SK-N-SH (cell line): ENCODE results near the gene ZNF507. TPM values are rescaled to one million over a fixed set of nuclear protein-coding genes. Genes with fewer than 3 reads are reported as not detected.

ENCODE experiments used
- CTCF ChIA-PET: fragments of 300-600, 350-600 bp; formaldehyde crosslinking; extraction: SDS; loops from one replicate; lab custom pipeline; 2021; lab: Yijun Ruan, JAX
- POLR2A ChIA-PET: fragments of 350-600 bp; sonication (Branson Sonifier 250); formaldehyde crosslinking; extraction: SDS; loops from one replicate; lab custom pipeline; 2020; ENCODE audit warnings: antibody characterized with exemption, inconsistent platforms; lab: Yijun Ruan, JAX
- DNase-seq: peaks from one replicate; pipeline ENCODE4 v3.0.0; 2012
- H2AFZ ChIP-seq: fragments of 200-600 bp; sonication (generic); 2 replicates; pipeline ENCODE4 v1.8.1; 2016; ENCODE audit warnings: antibody characterized with exemption, mild to moderate bottlenecking, low read depth
- H3F3A ChIP-seq: fragments of 200-600 bp; sonication (generic); replicated peaks from 2 replicates; pipeline ENCODE3; 2016; ENCODE audit warnings: antibody characterized with exemption, mild to moderate bottlenecking; ENCODE audit not compliant: insufficient read depth
- H3K27ac ChIP-seq, 2 experiments: fragments of 200-500 bp in 1 of 2; fragments of 200-600 bp in 1 of 2; sonication (Bioruptor generic) in 1 of 2; sonication (generic), shearing (Covaris generic) in 1 of 2; 2 replicates each; pipeline versions ENCODE4 v1.5.1 to v1.6.1; 2014 to 2016; ENCODE audit warnings: low read depth in 2 of 2, inconsistent platforms in 1 of 2, low read length in 1 of 2, mild to moderate bottlenecking in 1 of 2, mixed read lengths in 1 of 2
- H3K27me3 ChIP-seq: fragments of 200-600 bp; sonication (generic), shearing (Covaris generic); 2 replicates; pipeline ENCODE4 v1.6.1; 2016; ENCODE audit warnings: mixed run types; ENCODE audit not compliant: insufficient read depth
- H3K36me3 ChIP-seq, 2 experiments: fragments of 200-500 bp in 1 of 2; fragments of 200-600 bp in 1 of 2; sonication (Bioruptor generic) in 1 of 2; sonication (generic) in 1 of 2; replicated peaks in 1 of 2; 2 replicates each; pipeline versions ENCODE3 to v1.5.1; 2014 to 2016; ENCODE audit warnings: low read length in 1 of 2, mild to moderate bottlenecking in 1 of 2; ENCODE audit not compliant: insufficient read depth in 2 of 2, control insufficient read depth in 1 of 2
- H3K4me1 ChIP-seq, 2 experiments: fragments of 200-500 bp in 1 of 2; fragments of 200-600 bp in 1 of 2; sonication (Bioruptor generic) in 1 of 2; sonication (generic), shearing (Covaris generic) in 1 of 2; 2 replicates each; pipeline versions ENCODE4 v1.5.1 to v1.6.1; 2014 to 2016; ENCODE audit warnings: low read depth in 1 of 2, low read length in 1 of 2, mixed run types in 1 of 2; ENCODE audit not compliant: insufficient read depth in 2 of 2, control insufficient read depth in 1 of 2
- H3K4me2 ChIP-seq: fragments of 200-600 bp; sonication (generic), shearing (Covaris generic); 2 replicates; pipeline ENCODE4 v1.6.1; 2017; ENCODE audit warnings: mixed run types
- H3K4me3 ChIP-seq, 2 experiments: fragments of 200-500 bp in 1 of 2; fragments of 200-600 bp in 1 of 2; sonication (Bioruptor generic) in 1 of 2; sonication (generic), shearing (Covaris generic) in 1 of 2; 2 replicates each; pipeline versions ENCODE4 v1.5.1 to v1.8.1; 2014 to 2016; ENCODE audit warnings: low read depth in 2 of 2, inconsistent platforms in 1 of 2, low read length in 1 of 2, mild to moderate bottlenecking in 1 of 2, mixed read lengths in 1 of 2, moderate library complexity in 1 of 2
- H3K79me2 ChIP-seq: fragments of 200-600 bp; sonication (generic); 2 replicates; pipeline ENCODE4 v1.8.1; 2017; ENCODE audit warnings: mild to moderate bottlenecking; ENCODE audit not compliant: insufficient read depth
- H3K9ac ChIP-seq: fragments of 200-600 bp; sonication (generic); 2 replicates; pipeline ENCODE4 v1.6.1; 2017; ENCODE audit warnings: mixed run types
- H3K9me2 ChIP-seq: fragments of 200-600 bp; sonication (generic); 2 replicates; pipeline ENCODE4 v1.6.1; 2017; ENCODE audit warnings: mixed run types
- H3K9me3 ChIP-seq: fragments of 200-600 bp; sonication (generic); 2 replicates; pipeline ENCODE4 v1.6.1; 2017; ENCODE audit warnings: mixed run types, mild to moderate bottlenecking, moderate library complexity
- H4K20me1 ChIP-seq: fragments of 200-600 bp; sonication (generic); 2 replicates; pipeline ENCODE4 v1.6.1; 2017; ENCODE audit warnings: mild to moderate bottlenecking, mixed run types; ENCODE audit not compliant: insufficient read depth
- CTCF ChIP-seq: fragments of 200-600 bp; sonication (generic); IDR thresholded peaks from 2 replicates; pipeline ENCODE4 v1.6.1; 2017; ENCODE audit warnings: antibody characterized with exemption, mild to moderate bottlenecking, moderate library complexity
- FOXM1 ChIP-seq: IDR thresholded peaks from 2 replicates; pipeline ENCODE4 v1.4.0; 2012; ENCODE audit warnings: low read depth, mild to moderate bottlenecking
- GABPA ChIP-seq: IDR thresholded peaks from 2 replicates; pipeline ENCODE4 v1.4.0; 2012; ENCODE audit warnings: low read depth, mild to moderate bottlenecking
- GATA2 ChIP-seq: sonication (generic); formaldehyde crosslinking; IDR thresholded peaks from 2 replicates; pipeline ENCODE4 v1.5.0; 2020; ENCODE audit warnings: mild to moderate bottlenecking, missing genetic modification reagents
- MAX ChIP-seq: IDR thresholded peaks from 2 replicates; pipeline ENCODE4 v1.4.0; 2012; ENCODE audit warnings: low read depth
- MEF2A ChIP-seq: IDR thresholded peaks from 2 replicates; pipeline ENCODE4 v1.4.0; 2012; ENCODE audit warnings: low read depth, borderline replicate concordance
- PBX3 ChIP-seq: IDR thresholded peaks from 2 replicates; pipeline ENCODE4; 2012
- POLR2AphosphoS5 ChIP-seq: IDR thresholded peaks from 2 replicates; pipeline ENCODE4 v1.6.1; 2012; ENCODE audit warnings: low read depth, low read length
- RXRA ChIP-seq: IDR thresholded peaks from 2 replicates; pipeline ENCODE4 v1.4.0; 2012; ENCODE audit warnings: low read depth, mild to moderate bottlenecking, borderline replicate concordance
- SMC3 ChIP-seq: IDR thresholded peaks from 2 replicates; pipeline ENCODE4 v1.6.1; 2012; ENCODE audit warnings: low read depth, low read length, improper control_type of control experiment
- TAF1 ChIP-seq: IDR thresholded peaks from 2 replicates; pipeline ENCODE4 v1.6.1; 2012; ENCODE audit warnings: low read depth, mild to moderate bottlenecking, low read length, moderate library complexity, borderline replicate concordance
- ZBTB33 ChIP-seq: IDR thresholded peaks from 2 replicates; pipeline ENCODE4 v1.4.0; 2012; ENCODE audit warnings: low read depth, borderline replicate concordance
- WGBS: methylation state at CpG from one replicate; pipeline ENCODE4 v1.1.6; 2017; ENCODE audit warnings: low lambda C conversion rate; 5-methylcytosine and 5-hydroxymethylcytosine counted together
- polyA plus RNA-seq, 3 experiments: library from polyadenylated mRNA; depleted of rRNA; stranded (reverse); fragments of >200 nt; gene quantifications; 2 replicates each; pipeline ENCODE4 v1.2.3, GENCODE V29; 2012

Gene ZNF507
- polyA plus RNA-seq, 1 of the 3 experiments (the other 2 are of a cell fraction) = 6.8 TPM

DNA sequence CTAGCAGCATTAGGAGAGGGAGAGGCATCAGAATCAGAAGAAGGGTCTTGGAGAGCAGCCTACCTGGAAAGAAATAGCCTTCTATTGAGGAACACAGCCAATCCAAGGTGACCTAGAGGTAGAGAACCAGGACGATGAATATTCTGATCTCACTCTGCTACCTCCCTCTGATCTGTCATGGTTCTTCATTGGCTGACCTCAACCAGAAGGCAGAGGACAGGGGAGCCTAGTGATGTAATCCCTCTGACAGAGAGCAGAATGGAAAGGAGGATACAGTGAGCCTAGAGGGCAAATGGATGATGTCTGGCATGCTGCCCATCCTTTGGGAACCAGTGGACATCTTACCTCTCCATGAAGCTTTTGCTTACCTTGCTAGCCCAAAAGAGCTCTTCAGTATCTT lies 3.6 kb downstream of the ZNF507 start:
- H3K4me1 ChIP-seq = peaks cover 11 to 21% of the 10 kb centered on the region in 2 experiments
- H3K9ac ChIP-seq = no peak overlapping the region
- H3K4me3 ChIP-seq = no peak overlapping the region
- TF ChIP-seq TAF1 (no peak), MAX (no peak), ZBTB33 (no peak), FOXM1 (no peak), MEF2A (no peak), RXRA (no peak), CTCF (no peak)
- no peaks in the 10 kb centered on the region for H3K9me3 ChIP-seq
- H3K27ac ChIP-seq = no peak overlapping the region
- H3K36me3 ChIP-seq = peaks cover 55 to 58% of the 10 kb centered on the region in 2 experiments
- H3K4me2 ChIP-seq = no peak overlapping the region
- peaks cover 24% of the 10 kb centered on the region for H3F3A ChIP-seq
- H3K79me2 ChIP-seq = peaks cover 65% of the 10 kb centered on the region
- CTCF ChIA-PET = interaction anchor here (1.1 kb wide), 1 partner anchor 9 kb away, joined by 3 read pairs; no protein-coding TSS in a partner anchor
- H3K9me2 ChIP-seq = no peaks in the 10 kb centered on the region
- no peaks in the 10 kb centered on the region for H3K27me3 ChIP-seq
- 57% methylated on average over 1 of the region's 1 CpG for WGBS
- POLR2A ChIA-PET = no interaction called here
- H2AFZ ChIP-seq = no peak overlapping the region
- peaks cover 37% of the 10 kb centered on the region for H4K20me1 ChIP-seq
- no peak for DNase-seq

DNA sequence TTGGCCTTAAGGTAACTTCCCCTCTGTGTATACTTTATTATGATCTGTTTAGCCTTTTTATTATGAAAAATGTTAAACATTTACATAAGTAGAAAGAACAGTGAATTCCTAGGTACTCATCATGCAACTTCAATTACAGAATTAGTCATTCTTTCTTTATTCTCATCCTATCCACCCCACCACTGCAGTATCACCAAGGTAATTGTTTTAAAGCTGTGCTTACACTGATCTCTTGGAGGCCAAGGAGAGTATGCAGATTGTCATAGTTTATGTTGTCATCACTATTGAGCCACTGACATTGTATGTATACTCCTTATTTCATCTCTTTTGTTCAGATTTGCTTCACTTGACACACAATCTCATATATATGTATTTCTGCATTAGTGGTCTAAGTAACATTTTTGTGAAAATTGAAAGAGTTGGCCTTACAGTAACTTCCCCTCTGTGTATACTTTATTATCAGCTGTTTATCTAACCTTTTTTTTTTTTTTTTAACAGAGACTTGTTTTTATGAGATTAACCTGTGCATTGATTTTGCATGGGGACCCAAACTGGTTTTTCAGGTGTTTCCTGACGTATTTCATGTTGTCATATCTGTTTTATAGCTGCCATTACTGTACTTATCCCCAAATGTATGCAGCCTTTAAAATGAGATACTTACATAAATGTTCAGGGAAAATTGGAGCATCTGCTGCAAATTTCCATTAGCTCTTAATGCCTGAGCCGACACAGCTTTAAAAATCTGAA lies 4.5 kb downstream of the ZNF507 start:
- Histone ChIP-seq H3K9me2 (no peaks in the 10 kb centered on the region), H3K4me1 (peaks cover 11 to 21% of the 10 kb centered on the region in 2 experiments), H4K20me1 (peaks cover 45% of the 10 kb centered on the region), H3F3A (peaks cover 24% of the 10 kb centered on the region), H2AFZ (no peak overlapping the region), H3K79me2 (peaks cover 71% of the 10 kb centered on the region), H3K4me3 (no peak overlapping the region), H3K36me3 (peaks cover 63 to 66% of the 10 kb centered on the region in 2 experiments), H3K9ac (no peak overlapping the region), H3K27me3 (no peaks in the 10 kb centered on the region), H3K4me2 (no peak overlapping the region), H3K9me3 (no peaks in the 10 kb centered on the region), H3K27ac (no peak overlapping the region)
- no peak for TF ChIP-seq POLR2AphosphoS5
- TF ChIP-seq RXRA = no peak
- no peak for TF ChIP-seq SMC3
- TF ChIP-seq ZBTB33 = no peak
- no peak for TF ChIP-seq GATA2 (CRISPR knock-in tag)
- no peak for TF ChIP-seq GABPA
- TF ChIP-seq PBX3 = no peak
- DNase-seq = no peak
- POLR2A ChIA-PET = no interaction called here
- CTCF ChIA-PET = interaction anchor here (0.5 to 1.1 kb wide), 2 partner anchors 8 to 114 kb away, joined by 3 read pairs; no protein-coding TSS in a partner anchor
- WGBS = 97% methylated on average over 2 of the region's 2 CpGs
